Measurements from ENCODE around the gene CDCA4. TPM values are rescaled to one million over a fixed set of nuclear protein-coding genes. Genes with fewer than 3 reads are reported as not detected.
A peak's percentile ranks its signal among the peaks of the same experiment; 100 is the strongest.

Gene CDCA4
- total RNA-seq, 4 donors from 2014 or later, result 5.0 to 8.0 (median 6.0) TPM

DNA sequence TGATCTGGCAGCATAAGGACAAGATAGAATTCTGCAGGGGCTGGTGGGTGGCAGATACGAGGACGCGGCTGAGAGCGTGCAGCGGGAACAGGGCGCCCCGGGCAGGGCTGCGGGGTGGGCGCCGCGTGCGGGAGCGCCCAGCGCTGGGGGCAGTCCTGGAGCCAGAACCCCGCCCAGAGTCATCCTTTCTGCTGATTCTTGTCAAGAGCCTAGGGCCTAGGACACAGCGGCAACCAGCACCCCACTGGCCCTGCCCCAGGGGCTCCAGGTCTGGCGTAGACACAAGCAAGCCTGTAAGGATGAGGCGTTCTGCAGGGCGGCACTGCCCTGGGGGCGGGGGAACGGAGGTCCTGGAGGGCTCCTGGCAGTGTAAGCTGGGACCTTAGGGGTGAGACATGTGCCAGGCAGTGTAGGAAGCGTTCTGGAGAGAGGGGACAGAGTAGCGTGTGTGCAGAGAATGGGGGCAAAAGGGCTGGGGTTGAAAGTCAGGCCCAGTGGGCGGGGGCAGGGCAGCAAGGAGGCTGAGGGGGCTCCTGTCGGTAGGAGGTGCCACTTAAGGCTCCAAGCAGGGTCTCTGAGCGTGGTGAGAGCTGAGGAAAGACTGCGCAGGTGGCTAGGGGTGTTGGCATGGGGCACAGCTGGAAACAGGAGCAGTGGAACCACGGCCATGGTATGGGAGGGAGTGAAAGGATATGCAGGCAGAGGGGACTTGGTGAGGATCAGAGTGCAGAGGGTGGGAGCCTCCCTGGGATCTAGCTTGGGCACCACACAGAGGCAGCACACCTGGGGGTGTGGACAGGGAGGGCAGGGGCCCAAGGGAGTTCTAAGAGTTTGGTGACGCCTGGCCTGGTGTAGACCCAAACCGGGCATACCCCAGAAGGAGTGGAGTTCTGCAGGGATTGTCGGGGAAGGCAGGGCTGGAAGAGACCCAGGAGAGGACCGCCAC, 41.9 kb downstream of the CDCA4 start:
- Histone ChIP-seq H3K4me1 (peaks cover 58 to 75% (median 67%) of the 10 kb centered on the region in 4 donors), H3K36me3 (no peaks in the 10 kb centered on the region), H3K27me3 (no peaks in the 10 kb centered on the region), H3K9me3 (no peaks in the 10 kb centered on the region), H3K4me3 (peak overlapping the region; percentile 64 to 73 (median 68)), H3K27ac (replicated peaks in 1 of 4) (peak overlapping the region; percentile 76 to 92 (median 82))
- no peak for DNase-seq (ENCODE audit: extremely low spot score)
- 59% methylated on average over 32 of the region's 32 CpGs for WGBS
- intact Hi-C loops (cut with DNase I), result no loop called here
- TF ChIP-seq POLR2A (IDR thresholded peaks at IDR 0.05; ENCODE audit: low read depth) (no peak), EP300 (IDR thresholded peaks at IDR 0.05) (no peak), POLR2AphosphoS5 (IDR thresholded peaks at IDR 0.05) (no peak)
- TF ChIP-seq, protein P1, sequence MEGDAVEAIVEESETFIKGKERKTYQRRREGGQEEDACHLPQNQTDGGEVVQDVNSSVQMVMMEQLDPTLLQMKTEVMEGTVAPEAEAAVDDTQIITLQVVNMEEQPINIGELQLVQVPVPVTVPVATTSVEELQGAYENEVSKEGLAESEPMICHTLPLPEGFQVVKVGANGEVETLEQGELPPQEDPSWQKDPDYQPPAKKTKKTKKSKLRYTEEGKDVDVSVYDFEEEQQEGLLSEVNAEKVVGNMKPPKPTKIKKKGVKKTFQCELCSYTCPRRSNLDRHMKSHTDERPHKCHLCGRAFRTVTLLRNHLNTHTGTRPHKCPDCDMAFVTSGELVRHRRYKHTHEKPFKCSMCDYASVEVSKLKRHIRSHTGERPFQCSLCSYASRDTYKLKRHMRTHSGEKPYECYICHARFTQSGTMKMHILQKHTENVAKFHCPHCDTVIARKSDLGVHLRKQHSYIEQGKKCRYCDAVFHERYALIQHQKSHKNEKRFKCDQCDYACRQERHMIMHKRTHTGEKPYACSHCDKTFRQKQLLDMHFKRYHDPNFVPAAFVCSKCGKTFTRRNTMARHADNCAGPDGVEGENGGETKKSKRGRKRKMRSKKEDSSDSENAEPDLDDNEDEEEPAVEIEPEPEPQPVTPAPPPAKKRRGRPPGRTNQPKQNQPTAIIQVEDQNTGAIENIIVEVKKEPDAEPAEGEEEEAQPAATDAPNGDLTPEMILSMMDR (IDR thresholded peaks at IDR 0.05), result no peak

DNA sequence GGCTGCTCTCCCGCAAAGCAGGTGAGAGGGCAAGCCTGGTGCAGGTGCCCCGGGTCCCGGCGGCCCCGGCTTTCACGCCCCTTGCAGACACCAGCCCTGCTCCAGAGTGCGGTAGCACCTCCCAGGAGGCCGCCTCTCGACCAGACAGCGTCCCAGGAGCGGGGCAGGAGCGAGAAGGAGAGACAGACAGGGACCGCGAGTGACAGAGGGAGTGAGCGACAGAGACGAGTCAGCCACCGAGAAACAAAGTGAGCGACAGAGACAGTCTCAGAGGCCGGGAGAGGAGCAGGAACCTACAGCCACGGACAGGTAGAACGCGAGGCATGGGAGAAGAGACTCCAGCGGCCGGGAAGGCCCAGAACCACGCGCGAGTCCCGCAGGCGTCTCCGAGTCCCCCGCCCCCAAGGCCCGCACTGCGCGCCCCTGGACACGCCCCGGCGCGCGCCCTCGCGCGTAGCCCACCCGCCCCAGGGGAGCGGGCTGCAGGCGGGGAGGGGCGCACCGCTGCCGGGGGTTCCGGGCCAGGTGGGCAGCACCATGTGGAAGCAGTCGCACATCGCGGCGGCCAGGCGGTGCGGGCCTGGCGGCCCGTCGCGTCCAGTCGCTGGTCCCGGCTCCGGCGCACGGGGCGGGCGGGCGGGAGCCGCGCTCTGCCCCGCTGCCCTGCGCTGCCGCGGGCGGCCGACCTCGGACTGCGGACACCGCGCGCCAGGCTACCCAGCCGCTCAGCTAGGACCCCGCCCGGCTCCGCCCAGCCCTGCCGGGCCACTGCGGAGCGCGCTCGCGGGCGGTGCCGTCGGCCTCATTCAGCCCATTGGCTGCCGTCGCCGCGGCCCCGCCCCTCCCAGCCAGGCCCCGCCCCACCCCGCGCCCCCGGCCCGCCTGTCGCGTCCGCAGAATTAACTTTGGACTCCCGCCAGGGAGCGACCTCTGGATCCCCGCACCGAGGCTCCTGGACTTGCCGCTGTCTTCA, 42.9 kb downstream of the CDCA4 start, which contains the start of gene AHNAK2:
AHNAK2 (minus strand) TSS at position 694 of the 973 bp plus-strand sequence; CDS start at position 557, 137 bp downstream.
- H3K27me3 ChIP-seq, result no peaks in the 10 kb centered on the region
- H3K4me3 ChIP-seq, result peak within 1 kb of the TSS; percentile 64 to 73 (median 68)
- no peaks in the 10 kb centered on the region for H3K9me3 ChIP-seq
- no peaks in the 10 kb centered on the region for H3K36me3 ChIP-seq
- 6% methylated on average over 30 of the region's 111 CpGs for WGBS
- H3K27ac ChIP-seq (replicated peaks in 1 of 4), result peak within 1 kb of the TSS; percentile 76 to 96 (median 90)
- DNase-seq (ENCODE audit: extremely low spot score), result no peak
- intact Hi-C loops (cut with DNase I), result no loop called here
- peaks cover 66 to 86% (median 77%) of the 10 kb centered on the region in 4 donors for H3K4me1 ChIP-seq
- no peak for TF ChIP-seq POLR2A (IDR thresholded peaks at IDR 0.05; ENCODE audit: low read depth)
- peak; percentile 53 to 59 for TF ChIP-seq POLR2AphosphoS5 (IDR thresholded peaks at IDR 0.05)

DNA sequence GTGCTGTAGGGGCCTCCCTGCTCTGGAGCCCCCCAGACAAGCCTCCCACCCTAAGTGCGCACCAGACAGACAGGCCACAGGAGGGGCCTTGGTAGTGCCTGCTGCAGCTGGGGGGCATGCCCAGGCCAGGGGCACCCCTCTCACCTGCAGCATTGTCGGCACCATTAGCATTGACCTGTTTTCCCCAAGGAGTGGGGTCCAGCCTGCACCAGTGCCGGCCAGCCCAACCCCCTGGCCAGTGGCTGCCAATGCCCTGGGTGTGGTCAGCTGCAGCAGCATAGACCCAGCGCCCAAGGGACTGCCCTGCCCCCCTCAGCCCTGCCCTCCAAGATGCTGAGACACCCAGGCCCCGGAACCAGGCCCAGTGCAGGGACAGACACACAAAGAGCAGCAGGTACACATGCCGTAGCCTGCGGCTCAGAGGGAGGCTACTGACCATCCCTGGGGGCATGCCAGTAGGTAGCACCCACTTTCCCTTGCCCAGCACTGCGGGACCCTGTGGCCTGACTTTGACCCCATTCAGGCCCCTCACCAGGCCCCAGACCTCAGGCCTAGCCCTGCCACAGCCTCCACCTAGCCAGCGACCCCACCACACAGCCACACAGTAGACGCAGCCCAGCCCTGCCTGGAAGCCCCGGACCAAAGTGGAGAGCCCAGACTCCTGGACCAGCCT, 43.7 kb downstream of the CDCA4 start:
- no peak for DNase-seq (ENCODE audit: extremely low spot score)
- intact Hi-C loops (cut with DNase I), result no loop called here
- WGBS, result 53% methylated on average over 3 of the region's 11 CpGs
- Histone ChIP-seq H3K4me1 (peaks cover 74 to 94% (median 85%) of the 10 kb centered on the region in 4 donors), H3K4me3 (peak overlapping the region; percentile 64 to 73 (median 68)), H3K27ac (replicated peaks in 1 of 4) (peak overlapping the region; percentile 69 to 96 (median 90)), H3K27me3 (no peaks in the 10 kb centered on the region), H3K36me3 (no peaks in the 10 kb centered on the region), H3K9me3 (no peaks in the 10 kb centered on the region)
- TF ChIP-seq POLR2A (IDR thresholded peaks at IDR 0.05; ENCODE audit: low read depth) (no peak), POLR2AphosphoS5 (IDR thresholded peaks at IDR 0.05) (no peak), EP300 (IDR thresholded peaks at IDR 0.05) (no peak)
- TF ChIP-seq, protein P1 (IDR thresholded peaks at IDR 0.05), result no peak

DNA sequence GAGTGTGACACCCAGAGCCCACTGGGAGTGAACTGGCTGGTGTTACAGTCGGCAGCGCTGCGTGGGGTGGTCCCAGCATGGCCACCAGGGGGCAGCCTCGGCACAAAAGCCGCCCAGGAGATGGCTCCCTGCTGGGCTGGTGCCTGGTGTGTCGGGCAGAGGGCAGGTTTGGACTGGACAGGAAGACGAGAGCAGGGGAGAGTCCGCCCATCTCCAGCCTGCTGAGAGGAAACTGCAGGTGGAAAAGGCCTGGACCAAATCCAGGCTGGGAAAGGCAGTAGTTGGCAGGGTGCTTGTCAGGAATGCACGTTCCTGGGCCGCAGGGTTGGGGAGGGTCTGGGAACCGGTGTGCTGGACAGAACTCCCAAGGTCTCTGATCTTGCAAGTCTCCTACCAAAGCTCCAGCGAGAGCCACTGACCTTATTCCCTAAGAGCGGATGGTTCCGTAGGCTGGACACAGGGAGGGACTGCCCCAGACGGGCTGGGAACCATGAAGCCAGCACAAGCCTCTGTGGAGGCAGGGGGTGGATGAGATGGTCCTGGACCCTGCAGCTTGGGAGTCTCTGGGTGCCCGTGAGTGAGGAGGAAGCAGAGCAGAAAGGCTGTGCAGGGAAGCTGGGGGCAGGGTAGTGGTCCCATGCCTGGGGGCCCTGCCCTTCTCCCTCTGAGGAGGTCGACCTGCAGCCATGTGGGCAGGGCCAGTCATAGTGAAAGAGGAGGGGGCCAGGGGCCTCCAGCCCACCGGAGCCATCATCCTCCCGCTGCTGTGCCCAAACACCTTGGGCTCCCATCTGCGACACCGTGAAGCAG, 44.5 kb downstream of the CDCA4 start:
- WGBS, result 26% methylated on average over 14 of the region's 21 CpGs
- no peaks in the 10 kb centered on the region for H3K9me3 ChIP-seq
- H3K36me3 ChIP-seq, result no peaks in the 10 kb centered on the region
- DNase-seq (ENCODE audit: extremely low spot score), result no peak
- H3K27me3 ChIP-seq, result no peaks in the 10 kb centered on the region
- peaks cover 82 to 100% (median 93%) of the 10 kb centered on the region in 4 donors for H3K4me1 ChIP-seq
- peak overlapping the region; percentile 87 to 99 (median 94) for H3K27ac ChIP-seq (replicated peaks in 1 of 4)
- intact Hi-C loops (cut with DNase I), result loop anchor here (1.0 kb wide), 1 partner anchor 70 kb away; no protein-coding TSS in a partner anchor
- TF ChIP-seq POLR2A (IDR thresholded peaks at IDR 0.05; ENCODE audit: low read depth), result no peak
- peak; percentile 33 to 71 for TF ChIP-seq POLR2AphosphoS5 (IDR thresholded peaks at IDR 0.05)
- TF ChIP-seq, protein P1 (IDR thresholded peaks at IDR 0.05), result peak; percentile 93 to 97 (median 93)
- peak overlapping the region in 3 of 4 donors; percentile 64 to 70 (median 67) for H3K4me3 ChIP-seq

Data from esophagus muscularis mucosa (tissue), 4 donors.